Neural progenitor cell (in vitro differentiated cells): ENCODE measurements around the gene ADAMTS12. TPM values are rescaled to one million over a fixed set of nuclear protein-coding genes. Genes with fewer than 3 reads are reported as not detected.

Experiments
- DNase-seq: peaks from one replicate; pipeline ENCODE4 v3.0.0-alpha.2; 2016; ENCODE audit warnings: low spot score
- H2AFZ ChIP-seq: fragments of 200-600 bp; sonication (generic); replicated peaks from 2 replicates; pipeline ENCODE4 v1.6.1; 2016; ENCODE audit warnings: antibody characterized with exemption
- H3F3A ChIP-seq: fragments of 200-600 bp; sonication (generic); 2 replicates; pipeline ENCODE4 v1.6.1; 2016; ENCODE audit warnings: antibody characterized with exemption, low read depth
- H3K27ac ChIP-seq: fragments of 200-600 bp; sonication (generic); 2 replicates; pipeline ENCODE4 v1.5.1; 2016; ENCODE audit warnings: mild to moderate bottlenecking
- H3K27me3 ChIP-seq: fragments of 200-600 bp; sonication (generic); 2 replicates; pipeline ENCODE4 v1.6.1; 2016; ENCODE audit warnings: mild to moderate bottlenecking, moderate library complexity
- H3K36me3 ChIP-seq: fragments of 200-600 bp; sonication (generic); 2 replicates; pipeline ENCODE4 v1.5.1; 2016
- H3K4me1 ChIP-seq: fragments of 200-600 bp; sonication (generic); 2 replicates; pipeline ENCODE4 v1.6.1; 2016; ENCODE audit warnings: mixed run types
- H3K4me2 ChIP-seq: fragments of 200-600 bp; sonication (generic); 2 replicates; pipeline ENCODE4 v1.6.1; 2016
- H3K4me3 ChIP-seq: fragments of 200-600 bp; sonication (generic); 2 replicates; pipeline ENCODE4 v1.5.1; 2016
- H3K79me2 ChIP-seq: fragments of 200-600 bp; sonication (generic); 2 replicates; pipeline ENCODE4 v1.6.1; 2016; ENCODE audit warnings: low read depth
- H3K9ac ChIP-seq: fragments of 200-600 bp; sonication (generic); 2 replicates; pipeline ENCODE4 v1.6.1; 2016
- H3K9me3 ChIP-seq: fragments of 200-600 bp; sonication (generic); 2 replicates; pipeline ENCODE4 v1.5.1; 2016; ENCODE audit warnings: low read depth
- H4K20me1 ChIP-seq: fragments of 200-600 bp; sonication (generic); 2 replicates; pipeline ENCODE4 v1.6.1; 2016; ENCODE audit warnings: low read depth
- H3K27ac Mint-ChIP-seq: 3 replicates; pipeline ENCODE4 v1.8.0; 2021; ENCODE audit warnings: mixed read lengths
- H3K27me3 Mint-ChIP-seq: 2 replicates; pipeline ENCODE4 v1.8.0; 2022; ENCODE audit warnings: low read depth, mild to moderate bottlenecking, inconsistent platforms, moderate library complexity, mixed read lengths; ENCODE audit not compliant: insufficient read depth
- H3K36me3 Mint-ChIP-seq: 3 replicates; pipeline ENCODE4 v1.8.0; 2021; ENCODE audit warnings: mixed read lengths
- H3K4me1 Mint-ChIP-seq: 3 replicates; pipeline ENCODE4 v1.8.0; 2021; ENCODE audit warnings: mixed read lengths
- H3K4me3 Mint-ChIP-seq: 3 replicates; pipeline ENCODE4 v1.8.0; 2021; ENCODE audit warnings: mild to moderate bottlenecking, moderate library complexity, mixed read lengths
- H3K9me3 Mint-ChIP-seq: 3 replicates; pipeline ENCODE4 v1.8.0; 2020; ENCODE audit warnings: mixed read lengths
- EZH2 ChIP-seq: fragments of 200-600 bp; sonication (generic); IDR thresholded peaks from 2 replicates; pipeline ENCODE4 v1.6.1; 2017; ENCODE audit warnings: antibody characterized with exemption, mild to moderate bottlenecking, moderate library complexity
- EZH2phosphoT487 ChIP-seq: fragments of 200-600 bp; sonication (generic); IDR thresholded peaks from 2 replicates; pipeline ENCODE4 v1.6.1; 2017; ENCODE audit warnings: antibody characterized with exemption
- total RNA-seq: library from RNA; depleted of rRNA; stranded (reverse); fragments of >200 nt; gene quantifications from 2 replicates; pipeline ENCODE4 v1.2.3, GENCODE V29; 2015; ENCODE audit warnings: low replicate concordance
- TF ChIP-seq, protein P1 (sequence below): fragments of 200-600 bp; sonication (generic); IDR thresholded peaks from 2 replicates; pipeline ENCODE4 v1.5.1; 2017; ENCODE audit warnings: antibody characterized with exemption, mild to moderate bottlenecking

Gene ADAMTS12
- total RNA-seq, 1 donor from 2014 or later, result 15.6 TPM

DNA sequence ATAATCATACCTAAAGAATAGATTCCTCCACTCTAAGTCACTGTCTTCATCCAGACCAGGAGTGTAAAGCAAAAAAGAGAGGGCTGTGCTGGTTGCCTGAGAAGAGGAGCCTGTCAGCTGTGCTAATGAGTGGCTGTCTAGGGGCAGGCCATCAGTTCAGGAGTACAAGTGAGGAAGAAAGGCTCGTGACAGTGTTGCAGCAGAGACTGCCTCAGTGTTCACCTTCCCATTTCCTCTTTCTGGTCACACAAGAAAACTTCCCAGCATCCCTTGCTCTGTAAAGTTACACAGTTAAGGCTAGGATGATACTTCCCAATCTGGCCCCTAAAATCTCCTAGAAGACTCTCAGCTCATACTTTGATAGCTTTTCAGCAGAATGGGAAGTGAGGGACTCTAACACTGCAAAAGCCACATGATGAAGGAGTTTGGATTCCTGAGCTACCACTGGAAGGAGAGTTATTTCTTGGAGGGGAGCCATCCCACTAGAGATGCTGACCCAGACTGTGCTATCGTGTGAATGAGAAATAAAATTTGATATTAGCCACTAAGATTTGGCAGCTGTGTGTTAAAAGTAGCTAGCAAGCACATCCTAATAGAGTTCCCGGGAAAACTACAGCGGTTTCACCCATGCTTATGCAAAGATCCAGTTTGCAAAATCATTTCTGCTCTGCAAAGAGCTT, 67.1 kb downstream of the ADAMTS12 start:
- H3K9me3 ChIP-seq, result no peaks in the 10 kb centered on the region
- no peak for DNase-seq
- Mint-ChIP-seq H3K36me3 (no peaks in the 10 kb centered on the region), H3K4me3 (no peak overlapping the region), H3K27ac (no peak overlapping the region), H3K4me1 (peaks cover 8% of the 10 kb centered on the region), H3K9me3 (peaks cover 2% of the 10 kb centered on the region), H3K27me3 (no peaks in the 10 kb centered on the region)
- H3K27ac ChIP-seq, result no peak overlapping the region
- H3K36me3 ChIP-seq, result no peaks in the 10 kb centered on the region
- H2AFZ ChIP-seq, result no peak overlapping the region
- H3K4me1 ChIP-seq, result peaks cover 2% of the 10 kb centered on the region
- H3K9ac ChIP-seq, result no peak overlapping the region
- no peaks in the 10 kb centered on the region for H3K27me3 ChIP-seq
- H3K4me3 ChIP-seq, result no peak overlapping the region
- no peak overlapping the region for H3K4me2 ChIP-seq
- no peaks in the 10 kb centered on the region for H3K79me2 ChIP-seq
- no peaks in the 10 kb centered on the region for H4K20me1 ChIP-seq
- no peak for TF ChIP-seq EZH2phosphoT487
- TF ChIP-seq, protein P1, sequence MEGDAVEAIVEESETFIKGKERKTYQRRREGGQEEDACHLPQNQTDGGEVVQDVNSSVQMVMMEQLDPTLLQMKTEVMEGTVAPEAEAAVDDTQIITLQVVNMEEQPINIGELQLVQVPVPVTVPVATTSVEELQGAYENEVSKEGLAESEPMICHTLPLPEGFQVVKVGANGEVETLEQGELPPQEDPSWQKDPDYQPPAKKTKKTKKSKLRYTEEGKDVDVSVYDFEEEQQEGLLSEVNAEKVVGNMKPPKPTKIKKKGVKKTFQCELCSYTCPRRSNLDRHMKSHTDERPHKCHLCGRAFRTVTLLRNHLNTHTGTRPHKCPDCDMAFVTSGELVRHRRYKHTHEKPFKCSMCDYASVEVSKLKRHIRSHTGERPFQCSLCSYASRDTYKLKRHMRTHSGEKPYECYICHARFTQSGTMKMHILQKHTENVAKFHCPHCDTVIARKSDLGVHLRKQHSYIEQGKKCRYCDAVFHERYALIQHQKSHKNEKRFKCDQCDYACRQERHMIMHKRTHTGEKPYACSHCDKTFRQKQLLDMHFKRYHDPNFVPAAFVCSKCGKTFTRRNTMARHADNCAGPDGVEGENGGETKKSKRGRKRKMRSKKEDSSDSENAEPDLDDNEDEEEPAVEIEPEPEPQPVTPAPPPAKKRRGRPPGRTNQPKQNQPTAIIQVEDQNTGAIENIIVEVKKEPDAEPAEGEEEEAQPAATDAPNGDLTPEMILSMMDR, result no peak
- TF ChIP-seq EZH2, result no peak
- no peaks in the 10 kb centered on the region for H3F3A ChIP-seq

DNA sequence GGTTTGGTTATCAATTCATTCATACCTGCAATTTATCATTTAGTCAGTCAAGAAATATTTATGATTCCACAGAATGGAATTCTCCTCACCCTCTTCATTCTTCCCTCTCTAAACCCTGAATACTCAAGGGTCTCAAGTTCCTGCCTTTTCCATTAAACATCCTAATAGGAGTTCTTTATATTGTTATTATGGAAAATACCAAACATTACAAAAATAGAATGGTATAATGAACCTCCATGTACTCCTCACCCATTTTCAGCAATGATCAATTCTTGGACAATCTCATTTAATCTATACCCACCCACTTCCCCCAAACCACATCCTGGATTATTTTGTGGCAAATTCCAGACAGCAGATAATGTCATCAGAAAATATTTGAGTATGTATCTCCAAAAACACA, 74.5 kb downstream of the ADAMTS12 start:
- Histone ChIP-seq H3K36me3 (no peaks in the 10 kb centered on the region), H3K9me3 (no peaks in the 10 kb centered on the region), H3K79me2 (no peaks in the 10 kb centered on the region), H3K4me1 (no peaks in the 10 kb centered on the region), H3F3A (no peaks in the 10 kb centered on the region), H3K27ac (no peak overlapping the region), H3K9ac (no peak overlapping the region), H4K20me1 (no peaks in the 10 kb centered on the region), H2AFZ (no peak overlapping the region), H3K4me2 (no peak overlapping the region), H3K27me3 (no peaks in the 10 kb centered on the region), H3K4me3 (no peak overlapping the region)
- Mint-ChIP-seq H3K4me3 (no peak overlapping the region), H3K9me3 (peaks cover 6% of the 10 kb centered on the region), H3K27ac (no peak overlapping the region), H3K36me3 (no peaks in the 10 kb centered on the region), H3K4me1 (peaks cover 3% of the 10 kb centered on the region), H3K27me3 (no peaks in the 10 kb centered on the region)
- DNase-seq, result no peak
- TF ChIP-seq EZH2, result no peak
- no peak for TF ChIP-seq EZH2phosphoT487
- TF ChIP-seq, protein P1, result no peak

DNA sequence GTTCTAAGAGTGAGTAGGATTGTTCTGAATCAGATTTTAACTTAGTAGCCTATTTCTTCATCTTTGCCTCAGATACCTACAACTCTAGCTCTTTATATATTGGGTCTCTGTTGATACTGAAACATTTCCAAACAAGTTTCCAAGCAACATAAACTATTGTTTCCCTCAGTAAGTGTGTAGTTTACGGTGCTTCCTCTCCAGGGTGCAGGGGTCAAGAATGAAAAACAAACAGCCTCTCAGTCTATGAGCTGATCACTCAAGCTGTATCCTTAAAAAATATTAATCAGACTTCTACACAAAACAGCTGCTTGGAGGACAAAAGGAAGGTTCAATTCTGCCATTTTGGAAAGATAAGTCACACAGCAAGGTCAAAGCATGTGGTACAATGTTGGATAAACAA, 75.0 kb downstream of the ADAMTS12 start:
- Histone ChIP-seq H3F3A (no peaks in the 10 kb centered on the region), H3K27me3 (no peaks in the 10 kb centered on the region), H3K27ac (no peak overlapping the region), H3K4me2 (no peak overlapping the region), H3K4me3 (no peak overlapping the region), H3K9ac (no peak overlapping the region), H4K20me1 (no peaks in the 10 kb centered on the region), H3K4me1 (no peaks in the 10 kb centered on the region), H3K9me3 (no peaks in the 10 kb centered on the region), H3K36me3 (no peaks in the 10 kb centered on the region), H2AFZ (no peak overlapping the region), H3K79me2 (no peaks in the 10 kb centered on the region)
- no peaks in the 10 kb centered on the region for H3K27me3 Mint-ChIP-seq
- H3K4me3 Mint-ChIP-seq, result no peak overlapping the region
- H3K27ac Mint-ChIP-seq, result no peak overlapping the region
- no peaks in the 10 kb centered on the region for H3K4me1 Mint-ChIP-seq
- TF ChIP-seq EZH2 (no peak), EZH2phosphoT487 (no peak)
- TF ChIP-seq, protein P1, result no peak
- H3K36me3 Mint-ChIP-seq, result no peaks in the 10 kb centered on the region
- peaks cover 6% of the 10 kb centered on the region for H3K9me3 Mint-ChIP-seq
- no peak for DNase-seq
